PC-3 (cell line): Measurements from ENCODE around the gene D2HGDH. TPM values are rescaled to one million over a fixed set of nuclear protein-coding genes. Genes with fewer than 3 reads are reported as not detected.
A peak's percentile ranks its signal among the peaks of the same experiment; 100 is the strongest.
"Not testable (repeated sequence)": the region's sequence is repeated elsewhere in the genome, so short reads cannot be mapped to it uniquely, and the experiment has no call there.

Experiments
- ATAC-seq: fragments of 200-7000 bp; cut with Tn5 transposase; 2 replicates; pipeline ENCODE4 v1.9.1; 2020; ENCODE audit warnings: mild to moderate bottlenecking, moderate library complexity
- BruUV-seq: library from RNA; stranded (reverse); fragments of 400-500 nt; replicated peaks from 2 replicates; lab custom pipeline; 2021; lab: Mats Ljungman, UMichigan
- CTCF ChIA-PET: fragments of 300-600 bp; sonication (Branson Sonifier 250); formaldehyde crosslinking; loops from one replicate; lab custom pipeline; 2022; ENCODE audit warnings: antibody characterized with exemption; lab: Charles Lee
- POLR2A ChIA-PET: fragments of 300-600 bp; sonication (Branson Sonifier 250); formaldehyde crosslinking; loops from one replicate; lab custom pipeline; 2022; ENCODE audit warnings: antibody characterized with exemption; ENCODE audit not compliant: unreplicated experiment; lab: Charles Lee
- DNase-seq: peaks from one replicate; pipeline ENCODE4 v3.0.0-alpha.2; 2015
- H2AFZ ChIP-seq: fragments of 300-600 bp; sonication (generic); 2 replicates; pipeline ENCODE4 v1.6.0; 2016; ENCODE audit warnings: antibody characterized with exemption, low read length
- H3F3A ChIP-seq: fragments of 300-600 bp; sonication (generic); one replicate; pipeline ENCODE4 v1.6.0; 2017; ENCODE audit warnings: antibody characterized with exemption, low read length, control low read depth, mild to moderate bottlenecking; ENCODE audit not compliant: unreplicated experiment
- H3K27ac ChIP-seq: fragments of 300-600 bp; sonication (generic); 2 replicates; pipeline ENCODE4 v1.5.1; 2016; ENCODE audit warnings: mild to moderate bottlenecking, low read length
- H3K27me3 ChIP-seq: fragments of 300-600 bp; sonication (generic); 2 replicates; pipeline ENCODE4 v1.6.1; 2016; ENCODE audit warnings: low read length, mixed read lengths
- H3K36me3 ChIP-seq: fragments of 300-600 bp; sonication (generic); 2 replicates; pipeline ENCODE4 v1.6.1; 2016; ENCODE audit warnings: low read depth, mixed run types, low read length, mixed read lengths
- H3K4me1 ChIP-seq: fragments of 300-600 bp; sonication (generic); 2 replicates; pipeline ENCODE4 v1.5.1; 2016; ENCODE audit warnings: low read length; ENCODE audit not compliant: insufficient read depth
- H3K4me2 ChIP-seq: fragments of 300-600 bp; sonication (generic); 2 replicates; pipeline ENCODE4 v1.6.0; 2016; ENCODE audit warnings: low read length
- H3K4me3 ChIP-seq: fragments of 300-600 bp; sonication (generic); 2 replicates; pipeline ENCODE4 v1.5.1; 2016; ENCODE audit warnings: mild to moderate bottlenecking, low read length, mixed read lengths
- H3K79me2 ChIP-seq: fragments of 300-600 bp; sonication (generic); 2 replicates; pipeline ENCODE4 v1.6.1; 2017; ENCODE audit warnings: low read length, mixed read lengths
- H3K9ac ChIP-seq: fragments of 300-600 bp; sonication (generic); 2 replicates; pipeline ENCODE4 v1.6.0; 2016; ENCODE audit warnings: mild to moderate bottlenecking, low read length
- H3K9me2 ChIP-seq: fragments of 300-600 bp; sonication (generic); replicated peaks from 2 replicates; pipeline ENCODE4 v1.6.1; 2016; ENCODE audit warnings: mixed run types, low read length, mixed read lengths
- H3K9me3 ChIP-seq: fragments of 300-600 bp; sonication (generic); 2 replicates; pipeline ENCODE4 v1.6.1; 2016; ENCODE audit warnings: low read length, mixed read lengths
- H4K20me1 ChIP-seq: fragments of 300-600 bp; sonication (generic); 2 replicates; pipeline ENCODE4 v1.6.1; 2016; ENCODE audit warnings: low read length, mixed read lengths
- CTCF ChIP-seq: fragments of 300-600 bp; sonication (generic); conservative IDR thresholded peaks from 2 replicates; pipeline ENCODE4 v1.5.1; 2017; ENCODE audit warnings: antibody characterized with exemption, low read depth, mild to moderate bottlenecking, low read length
- EZH2 ChIP-seq: fragments of 300-600 bp; sonication (generic); IDR thresholded peaks from one replicate; pipeline ENCODE4 v1.6.1; 2017; ENCODE audit warnings: antibody characterized with exemption, mild to moderate bottlenecking, low read length; ENCODE audit not compliant: unreplicated experiment
- EZH2phosphoT487 ChIP-seq: fragments of 300-600 bp; sonication (generic); IDR thresholded peaks from 2 replicates; pipeline ENCODE4 v1.6.1; 2018; ENCODE audit warnings: mild to moderate bottlenecking, antibody characterized with exemption, low read length, borderline replicate concordance
- intact Hi-C: fragments of 100-400 bp; cut with micrococcal nuclease; formaldehyde crosslinking; loops from 2 replicates; pipeline ENCODE4 v1.9.0; 2023
- total RNA-seq: library from RNA; depleted of rRNA; stranded (reverse); fragments of >200 nt; gene quantifications from 2 replicates; pipeline ENCODE4 v1.2.3, GENCODE V29; 2014

The D2HGDH gene
- total RNA-seq, 1 experiment from 2014 or later = 28.5 TPM

DNA sequence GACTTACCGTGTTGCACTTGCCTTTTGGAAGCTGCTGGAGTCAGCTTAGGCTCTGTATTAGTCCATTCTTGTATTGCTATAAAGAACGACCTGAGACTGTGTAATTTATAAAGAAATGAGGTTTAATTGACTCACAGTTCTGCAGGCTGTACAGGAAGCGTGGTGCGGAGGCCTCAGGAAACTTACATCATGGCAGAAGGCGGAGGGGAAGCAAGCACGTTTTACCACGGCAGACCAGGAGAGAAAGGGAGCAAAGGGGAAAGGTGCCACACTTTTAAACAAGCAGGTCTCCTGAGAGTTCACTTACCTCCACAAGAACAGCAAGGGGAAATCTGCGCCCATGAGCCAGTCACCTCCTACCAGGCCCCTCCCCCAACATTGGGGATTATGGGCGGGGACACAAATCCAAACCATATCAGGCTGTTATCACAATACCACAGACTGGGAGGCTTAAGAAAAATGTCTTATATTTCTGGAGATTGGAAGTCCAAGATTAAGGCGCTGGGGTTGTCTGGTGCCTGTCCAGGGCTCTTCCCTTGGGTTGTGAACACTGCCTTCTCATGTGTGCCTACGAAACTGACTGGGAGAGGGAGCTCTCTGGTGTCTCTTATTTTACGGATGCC is 3.6 kb upstream of the D2HGDH start:
- no peaks in the 10 kb centered on the region for H3K27me3 ChIP-seq
- no peak overlapping the region for H3K27ac ChIP-seq
- no TSS peak for BruUV-seq
- DNase-seq = no peak
- peaks cover 14% of the 10 kb centered on the region for H3K4me1 ChIP-seq
- no peak for ATAC-seq
- no peak overlapping the region for H3K4me2 ChIP-seq
- no peaks in the 10 kb centered on the region for H3K36me3 ChIP-seq
- no peak overlapping the region for H3K4me3 ChIP-seq
- TF ChIP-seq CTCF (no peak), EZH2 (no peak), EZH2phosphoT487 (no peak)
- ChIA-PET CTCF (no interaction called here), POLR2A (interaction anchor here (0.6 kb wide), 1 partner anchor 44 kb away, joined by 4 read pairs; the partner anchor contains the start of gene DTYMK)
- H3K9me3 ChIP-seq = no peaks in the 10 kb centered on the region
- intact Hi-C loops = loop anchor here (10.0 kb wide), 1 partner anchor 134 kb away; the partner anchor contains the start of gene RTP5
- H2AFZ ChIP-seq = no peak overlapping the region
- no peak overlapping the region for H3K9ac ChIP-seq
- no peaks in the 10 kb centered on the region for H3K9me2 ChIP-seq
- peaks cover 3% of the 10 kb centered on the region for H3F3A ChIP-seq
- no peaks in the 10 kb centered on the region for H3K79me2 ChIP-seq
- no peaks in the 10 kb centered on the region for H4K20me1 ChIP-seq

- POLR2A ChIA-PET, H3K9ac ChIP-seq, H4K20me1 ChIP-seq, H3K9me2 ChIP-seq, H3F3A ChIP-seq, H3K79me2 ChIP-seq, H3K9me3 ChIP-seq, BruUV-seq, CTCF ChIA-PET, ATAC-seq, H2AFZ ChIP-seq, H3K36me3 ChIP-seq, H3K4me3 ChIP-seq, H3K27me3 ChIP-seq: not testable (repeated sequence)
- H3K4me2 ChIP-seq = peak overlapping the region; percentile 80; the same call in 1 of the 2 replicates
- TF ChIP-seq CTCF = peak; percentile 38; the same call in 1 of the 2 replicates
- peak overlapping the region; percentile 59 for H3K27ac ChIP-seq
- peaks cover 14% of the 10 kb centered on the region for H3K4me1 ChIP-seq
- DNase-seq = peak; percentile 41
- intact Hi-C loops = loop anchor here (2.0 to 10.0 kb wide), 2 partner anchors 30 to 132 kb away; partner anchors contain the start of genes ING5 and RTP5
Measured at GRCh38 chr2:241732513-241733186, 1.8 kb upstream of the D2HGDH start.
